A673 (cell line): ENCODE data around the gene COPE. TPM values are rescaled to one million over a fixed set of nuclear protein-coding genes. Genes with fewer than 3 reads are reported as not detected.

Experiments used
- BruUV-seq: library from RNA; stranded (reverse); fragments of 400-500 nt; replicated peaks from 2 replicates; lab custom pipeline; 2021; lab: Mats Ljungman, UMichigan
- CTCF ChIA-PET: fragments of 300-600 bp; sonication (Branson Sonifier 250); formaldehyde crosslinking; loops from one replicate; lab custom pipeline; 2022; ENCODE audit warnings: antibody characterized with exemption; lab: Charles Lee
- POLR2A ChIA-PET: fragments of 300-600 bp; sonication (Branson Sonifier 250); formaldehyde crosslinking; loops from one replicate; lab custom pipeline; 2022; ENCODE audit warnings: antibody characterized with exemption; ENCODE audit not compliant: low non-redundant PET; lab: Charles Lee
- DNase-seq: peaks from one replicate; pipeline ENCODE4 v3.0.0-alpha.2; 2015; ENCODE audit warnings: low spot score
- H3K27ac ChIP-seq: fragments of 200-600 bp; sonication (generic); 2 replicates; pipeline ENCODE4 v1.5.1; 2016; ENCODE audit warnings: mixed run types, low read depth, mild to moderate bottlenecking, mixed read lengths, antibody characterized with exemption, low read length; ENCODE audit not compliant: poor library complexity, severe bottlenecking
- H3K27me3 ChIP-seq: fragments of 200-600 bp; sonication (generic); replicated peaks from 2 replicates; pipeline ENCODE4 v1.6.1; 2017; ENCODE audit warnings: mixed run types, low read depth, mild to moderate bottlenecking, mixed read lengths, antibody characterized with exemption, low read length; ENCODE audit not compliant: insufficient read depth, poor library complexity
- H3K36me3 ChIP-seq: fragments of 200-600 bp; sonication (generic); 2 replicates; pipeline ENCODE4 v1.6.1; 2016; ENCODE audit warnings: mixed run types, mild to moderate bottlenecking, mixed read lengths, antibody characterized with exemption, low read length; ENCODE audit not compliant: insufficient read depth, poor library complexity, severe bottlenecking
- H3K4me1 ChIP-seq: fragments of 200-600 bp; sonication (generic); 2 replicates; pipeline ENCODE4 v1.6.1; 2017; ENCODE audit warnings: mixed run types, mild to moderate bottlenecking, mixed read lengths, antibody characterized with exemption, low read length; ENCODE audit not compliant: insufficient read depth, poor library complexity, severe bottlenecking
- H3K4me3 ChIP-seq: fragments of 200-600 bp; sonication (generic); 2 replicates; pipeline ENCODE4 v1.5.1; 2016; ENCODE audit warnings: low read depth, mixed run types, mild to moderate bottlenecking, mixed read lengths, low read length; ENCODE audit not compliant: poor library complexity, severe bottlenecking
- H3K9me3 ChIP-seq: fragments of 200-600 bp; sonication (generic); 2 replicates; pipeline ENCODE4 v1.6.1; 2016; ENCODE audit warnings: mixed run types, low read depth, mild to moderate bottlenecking, mixed read lengths, antibody characterized with exemption, low read length; ENCODE audit not compliant: poor library complexity, severe bottlenecking
- CTCF ChIP-seq: fragments of 300-800, 200-600 bp; sonication (generic); conservative IDR thresholded peaks from 2 replicates; pipeline ENCODE4 v1.5.1; 2017; ENCODE audit warnings: low read depth, mild to moderate bottlenecking, antibody characterized with exemption, low read length, moderate library complexity, mixed read lengths
- EZH2 ChIP-seq: fragments of 200-600 bp; sonication (generic); IDR thresholded peaks from 2 replicates; pipeline ENCODE4 v1.6.1; 2017; ENCODE audit warnings: borderline replicate concordance, low read depth, mild to moderate bottlenecking, mixed read lengths, antibody characterized with exemption, low read length; ENCODE audit not compliant: poor library complexity, severe bottlenecking
- intact Hi-C: fragments of 100-400 bp; cut with micrococcal nuclease; formaldehyde crosslinking; loops from one replicate; pipeline ENCODE4 v1.10.0; 2022; ENCODE audit not compliant: unreplicated experiment
- total RNA-seq: library from RNA; stranded (reverse); gene quantifications from 2 replicates; pipeline ENCODE4 v1.2.3, GENCODE V29; 2021

The COPE gene
- total RNA-seq, 1 experiment from 2014 or later = 244 TPM

- intact Hi-C loops = no loop called here
- Histone ChIP-seq H3K4me1 (no peaks in the 10 kb centered on the region), H3K27ac (no peak overlapping the region), H3K27me3 (no peaks in the 10 kb centered on the region), H3K9me3 (no peaks in the 10 kb centered on the region), H3K36me3 (peaks cover 27% of the 10 kb centered on the region), H3K4me3 (no peak overlapping the region)
- TF ChIP-seq EZH2 (no peak), CTCF (no peak)
- ChIA-PET POLR2A (no interaction called here), CTCF (interaction anchor here (0.7 kb wide), 1 partner anchor 66 kb away, joined by 6 read pairs; no protein-coding TSS in a partner anchor)
- BruUV-seq = no TSS peak
- no peak for DNase-seq
Measured at GRCh38 chr19:18929311-18929710, 10.1 kb upstream of the COPE start.

- H3K27ac ChIP-seq = no peak overlapping the region
- ChIA-PET CTCF (no interaction called here), POLR2A (interaction anchor here (0.6 kb wide), 1 partner anchor 598 kb away, joined by 11 read pairs; no protein-coding TSS in a partner anchor)
- DNase-seq = no peak
- TF ChIP-seq EZH2 = no peak
- TF ChIP-seq CTCF = no peak
- TSS peak; percentile 65 for BruUV-seq
- no peaks in the 10 kb centered on the region for H3K9me3 ChIP-seq
- no peaks in the 10 kb centered on the region for H3K4me1 ChIP-seq
- no peak overlapping the region for H3K4me3 ChIP-seq
- intact Hi-C loops = no loop called here
- H3K27me3 ChIP-seq = no peaks in the 10 kb centered on the region
- H3K36me3 ChIP-seq = peaks cover 28% of the 10 kb centered on the region
Measured at GRCh38 chr19:18928018-18928805, 9.0 kb upstream of the COPE start.

- H3K4me1 ChIP-seq = peaks cover 6% of the 10 kb centered on the region
- H3K27me3 ChIP-seq = no peaks in the 10 kb centered on the region
- no peak overlapping the region for H3K27ac ChIP-seq
- H3K9me3 ChIP-seq = no peaks in the 10 kb centered on the region
- H3K36me3 ChIP-seq = peaks cover 44% of the 10 kb centered on the region
- no peak for TF ChIP-seq CTCF
- TF ChIP-seq EZH2 = no peak
- DNase-seq = no peak
- POLR2A ChIA-PET = no interaction called here
- BruUV-seq = no TSS peak
- intact Hi-C loops = no loop called here
- CTCF ChIA-PET = no interaction called here
- no peak overlapping the region for H3K4me3 ChIP-seq
Measured at GRCh38 chr19:18924684-18925213, 5.6 kb upstream of the COPE start.
